WI38 (cell line): ENCODE data around the gene LLGL1.

Experiments
- H3K4me3 ChIP-seq: 2 replicates; pipeline ENCODE4 v1.5.1; 2011; ENCODE audit warnings: low read depth, mild to moderate bottlenecking, control low read depth, low read length
- TF ChIP-seq, protein P1 (sequence below): IDR thresholded peaks from 2 replicates; pipeline ENCODE4 v1.5.1; 2012; ENCODE audit warnings: low read depth, mild to moderate bottlenecking, control low read depth, low read length

Gene LLGL1

DNA sequence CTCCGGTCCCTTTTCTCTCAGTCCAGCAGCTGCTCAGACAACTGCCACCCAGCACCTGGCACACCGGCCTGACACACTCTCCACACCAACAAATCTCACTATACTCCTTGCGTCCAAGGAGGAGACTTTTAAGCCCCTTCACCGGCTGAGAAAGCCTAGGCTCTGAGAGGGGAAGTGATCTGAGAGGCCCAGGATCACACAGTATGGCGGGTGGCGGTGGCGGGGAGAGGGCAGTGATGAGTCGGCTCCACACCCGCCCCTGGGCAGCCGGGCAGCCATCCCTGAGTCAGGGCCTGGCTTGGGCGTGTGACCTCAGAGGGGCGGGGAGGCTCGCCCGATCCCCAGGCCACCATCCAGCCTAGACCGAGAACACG, 32.5 kb downstream of the LLGL1 start:
- H3K4me3 ChIP-seq, result peak overlapping the region; percentile 90
- TF ChIP-seq, protein P1, sequence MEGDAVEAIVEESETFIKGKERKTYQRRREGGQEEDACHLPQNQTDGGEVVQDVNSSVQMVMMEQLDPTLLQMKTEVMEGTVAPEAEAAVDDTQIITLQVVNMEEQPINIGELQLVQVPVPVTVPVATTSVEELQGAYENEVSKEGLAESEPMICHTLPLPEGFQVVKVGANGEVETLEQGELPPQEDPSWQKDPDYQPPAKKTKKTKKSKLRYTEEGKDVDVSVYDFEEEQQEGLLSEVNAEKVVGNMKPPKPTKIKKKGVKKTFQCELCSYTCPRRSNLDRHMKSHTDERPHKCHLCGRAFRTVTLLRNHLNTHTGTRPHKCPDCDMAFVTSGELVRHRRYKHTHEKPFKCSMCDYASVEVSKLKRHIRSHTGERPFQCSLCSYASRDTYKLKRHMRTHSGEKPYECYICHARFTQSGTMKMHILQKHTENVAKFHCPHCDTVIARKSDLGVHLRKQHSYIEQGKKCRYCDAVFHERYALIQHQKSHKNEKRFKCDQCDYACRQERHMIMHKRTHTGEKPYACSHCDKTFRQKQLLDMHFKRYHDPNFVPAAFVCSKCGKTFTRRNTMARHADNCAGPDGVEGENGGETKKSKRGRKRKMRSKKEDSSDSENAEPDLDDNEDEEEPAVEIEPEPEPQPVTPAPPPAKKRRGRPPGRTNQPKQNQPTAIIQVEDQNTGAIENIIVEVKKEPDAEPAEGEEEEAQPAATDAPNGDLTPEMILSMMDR, result no peak

DNA sequence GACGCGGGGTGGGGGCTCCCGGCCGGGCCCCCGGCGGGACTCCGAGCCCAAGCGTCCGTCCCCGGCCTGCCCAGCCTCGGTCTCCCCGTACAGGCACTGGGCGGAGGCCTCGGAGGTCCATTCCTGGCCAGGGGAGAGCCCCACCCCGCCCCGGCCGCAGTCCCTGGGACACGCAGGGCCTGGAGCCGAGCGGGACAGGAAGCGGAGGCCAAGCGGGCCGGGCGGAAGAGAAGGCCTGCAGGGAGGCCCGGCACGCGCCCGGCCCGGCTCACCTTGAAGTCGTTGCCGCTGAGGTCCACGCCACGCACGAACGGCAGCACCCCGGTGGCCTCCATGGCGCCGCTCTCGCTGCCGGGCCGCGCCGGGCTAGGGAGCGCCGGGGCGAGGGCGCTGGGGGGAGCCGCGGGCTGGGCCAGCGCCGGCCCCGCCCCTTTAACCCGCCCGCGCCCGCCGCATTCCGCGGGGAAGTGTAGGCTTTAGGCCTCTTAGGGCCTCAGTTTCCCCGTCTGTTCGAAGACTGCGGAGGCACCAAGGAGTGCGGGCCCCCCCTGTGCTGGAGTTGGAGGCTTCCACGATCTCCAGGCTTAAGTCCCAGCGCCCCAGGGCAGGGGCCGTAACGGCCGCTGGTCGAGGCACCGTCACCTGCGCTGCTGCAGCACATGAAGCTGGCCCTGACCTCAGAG, 33.1 kb downstream of the LLGL1 start, which contains the start of gene FLII:
TSS of gene FLII (minus strand) at position 383 of the 683 bp plus-strand sequence. CDS start at position 335, 48 bp downstream.
- H3K4me3 ChIP-seq, result peak within 1 kb of the TSS; percentile 90
- TF ChIP-seq, protein P1, result no peak

DNA sequence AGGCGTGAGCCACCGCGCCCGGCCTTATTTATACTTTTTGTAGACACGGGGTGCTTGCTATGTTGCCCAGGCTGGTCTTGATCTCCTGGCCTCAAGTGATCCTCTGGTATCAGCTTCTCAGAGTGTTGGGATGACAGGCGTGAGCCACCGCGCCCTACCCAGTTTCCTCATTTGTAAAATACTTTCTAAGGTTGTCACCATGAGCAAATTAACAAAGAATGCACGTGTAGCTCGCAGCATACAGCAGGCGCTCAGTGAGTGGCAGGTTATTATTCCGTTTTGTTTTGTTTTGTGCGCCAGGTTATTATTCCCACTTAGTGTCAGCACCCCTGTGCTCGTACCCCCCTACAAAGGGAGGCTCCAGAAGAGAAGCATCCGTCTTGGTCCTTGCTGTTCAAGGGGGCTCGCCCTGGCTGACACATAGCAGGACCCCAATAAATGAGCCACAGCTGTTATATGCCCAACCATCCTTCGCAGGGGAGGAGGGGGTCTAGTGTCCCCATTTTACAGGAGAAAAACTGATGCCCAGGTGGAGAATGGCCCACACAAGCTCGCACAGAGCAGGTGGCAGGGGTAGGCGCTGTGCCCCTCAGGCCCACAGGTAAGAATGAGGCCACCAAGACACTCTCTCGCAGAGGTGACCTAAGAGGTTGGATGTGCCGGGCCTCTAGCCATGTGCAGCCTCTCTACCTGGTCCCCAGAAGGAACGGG, 34.3 kb downstream of the LLGL1 start:
- H3K4me3 ChIP-seq, result peak overlapping the region; percentile 86
- TF ChIP-seq, protein P1, result no peak

DNA sequence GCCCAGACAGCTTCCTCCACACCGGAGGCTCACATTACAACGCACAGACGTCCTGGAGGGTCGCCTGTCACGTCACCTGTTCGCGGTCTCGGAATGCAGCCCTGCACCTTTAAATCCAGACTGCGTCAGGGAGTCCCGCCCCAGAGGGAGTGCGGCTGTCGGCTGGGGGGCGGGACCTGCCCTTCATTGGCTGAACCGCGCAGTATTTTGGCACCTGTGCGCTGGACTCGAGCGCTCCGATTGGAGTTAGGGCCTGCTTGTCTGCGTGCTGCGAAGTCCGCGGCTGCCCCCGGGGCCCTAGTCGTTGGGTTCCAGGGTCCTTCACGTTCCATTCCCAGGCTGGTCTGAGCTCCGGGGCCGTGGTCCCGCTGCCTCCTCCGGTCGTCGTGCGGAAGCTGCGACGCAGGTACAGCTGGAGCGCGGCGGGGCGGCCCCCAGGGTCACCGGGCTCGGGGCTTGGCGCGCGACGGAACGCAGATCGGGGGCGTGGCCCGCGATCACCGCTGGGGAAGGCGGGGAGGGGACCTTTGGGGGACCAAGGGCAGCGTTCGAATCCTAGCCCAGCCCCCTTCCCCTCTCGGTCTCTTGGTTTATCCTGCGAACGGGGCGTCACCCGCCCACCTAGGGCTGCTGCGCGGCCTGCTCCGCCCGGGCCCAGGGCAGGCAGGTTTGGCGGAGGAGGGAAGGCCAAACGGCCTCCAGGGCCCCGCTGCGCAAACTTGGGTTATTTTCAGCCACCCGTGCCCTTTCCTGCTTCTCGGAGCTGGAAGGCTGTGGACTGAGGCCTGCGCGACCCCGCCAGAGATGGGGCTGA, 35.1 kb downstream of the LLGL1 start, which contains the start of gene MIEF2:
TSS of gene MIEF2 (plus strand) at position 331 of the 814 bp plus-strand sequence. CDS start 2,059 bp downstream, outside the sequence.
- H3K4me3 ChIP-seq, result peak within 1 kb of the TSS; percentile 86
- TF ChIP-seq, protein P1, result no peak

DNA sequence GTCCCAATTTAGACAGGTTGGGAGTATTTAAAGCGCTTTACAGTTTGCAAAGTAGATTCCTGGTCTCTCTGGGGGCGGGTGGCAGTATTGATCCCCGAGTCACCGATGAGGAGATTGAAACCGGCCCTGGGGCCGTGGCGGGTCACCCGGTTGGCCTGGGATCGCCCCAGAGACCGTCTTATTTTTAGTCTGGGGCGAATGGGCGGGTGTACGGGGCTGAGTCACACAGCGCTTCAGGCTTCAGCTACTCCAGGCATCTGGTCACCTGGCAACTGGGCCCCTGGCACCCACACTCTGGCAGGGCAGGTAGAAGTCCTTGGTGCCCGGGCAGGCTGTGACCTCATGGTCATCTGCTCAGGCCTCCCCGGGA, 35.7 kb downstream of the LLGL1 start:
- peak overlapping the region; percentile 86 for H3K4me3 ChIP-seq
- TF ChIP-seq, protein P1, result no peak

DNA sequence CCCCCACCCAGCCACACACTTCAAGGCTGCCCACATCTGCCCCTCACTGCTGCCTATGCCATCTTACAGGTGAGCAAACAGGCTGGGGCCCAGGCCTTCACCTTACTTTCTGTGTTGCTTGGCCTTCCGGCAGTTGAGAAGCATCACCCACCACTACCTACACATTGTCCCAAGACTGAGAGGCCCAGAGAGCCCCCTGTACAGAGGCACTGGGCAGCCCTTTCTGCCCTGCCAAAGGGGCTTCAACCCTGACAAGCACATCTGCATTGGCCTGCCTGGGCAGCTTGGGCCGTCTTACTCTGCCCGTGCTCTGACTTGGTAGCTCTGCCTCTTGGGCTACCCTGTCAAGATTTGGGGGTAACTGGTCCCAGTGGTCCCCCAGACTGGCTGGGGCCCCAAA, 36.2 kb downstream of the LLGL1 start:
- H3K4me3 ChIP-seq, result peak overlapping the region; percentile 86
- TF ChIP-seq, protein P1, result no peak
